Neural cell (in vitro differentiated cells): ENCODE measurements around the gene ANKRD34B.

Experiments
- CTCF ChIP-seq: fragments of 450-650 bp; IDR thresholded peaks from 2 replicates; pipeline ENCODE4 v1.5.1; 2014; ENCODE audit warnings: antibody characterized with exemption, mild to moderate bottlenecking, moderate library complexity; ENCODE audit not compliant: poor library complexity, severe bottlenecking
- EP300 ChIP-seq: fragments of 450-650 bp; conservative IDR thresholded peaks from 2 replicates; pipeline ENCODE4 v1.6.1; 2014; ENCODE audit warnings: antibody characterized with exemption, mild to moderate bottlenecking, moderate library complexity; ENCODE audit not compliant: poor library complexity, severe bottlenecking
- EZH2 ChIP-seq: fragments of 200-600, 300-800 bp; shearing (Covaris generic), sonication (generic); IDR thresholded peaks from 2 replicates; pipeline ENCODE4 v1.6.1; 2014; ENCODE audit warnings: antibody characterized with exemption, low read length, borderline replicate concordance, mild to moderate bottlenecking; ENCODE audit not compliant: insufficient read depth, poor library complexity, severe bottlenecking
- POLR2AphosphoS5 ChIP-seq: IDR thresholded peaks from 2 replicates; pipeline ENCODE4 v1.6.1; 2012
- RAD21 ChIP-seq: fragments of 450-650 bp; conservative IDR thresholded peaks from 2 replicates; pipeline ENCODE4 v1.6.1; 2014; ENCODE audit warnings: antibody characterized with exemption, mild to moderate bottlenecking, moderate library complexity
- REST ChIP-seq: IDR thresholded peaks from 2 replicates; pipeline ENCODE4 v1.6.1; 2012; ENCODE audit warnings: borderline replicate concordance
- SMC3 ChIP-seq: fragments of 450-650 bp; conservative IDR thresholded peaks from 2 replicates; pipeline ENCODE4 v1.6.1; 2014; ENCODE audit warnings: antibody characterized with exemption, mild to moderate bottlenecking, moderate library complexity; ENCODE audit not compliant: poor library complexity

DNA sequence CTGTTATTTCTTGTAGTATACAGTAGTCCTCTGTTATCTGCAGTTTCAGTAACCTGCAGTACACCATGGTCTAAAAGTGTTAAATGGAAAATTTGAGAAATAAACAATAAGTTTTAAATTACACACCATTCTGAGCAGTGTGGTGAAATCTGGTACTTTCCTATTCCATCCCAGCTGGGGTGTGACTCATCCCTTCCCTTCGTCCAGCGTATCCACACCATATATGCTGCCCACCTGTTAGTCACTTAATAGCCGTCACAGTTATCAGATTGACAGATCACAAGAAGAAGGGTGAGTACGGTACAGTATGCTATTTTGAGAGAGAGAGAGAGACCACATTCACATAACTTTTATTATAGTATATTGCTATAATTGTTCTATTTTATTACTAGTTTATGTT, 53.3 kb downstream of the ANKRD34B start:
- TF ChIP-seq CTCF = no peak
- no peak for TF ChIP-seq RAD21
- TF ChIP-seq REST = no peak
- no peak for TF ChIP-seq EZH2
- no peak for TF ChIP-seq POLR2AphosphoS5
- TF ChIP-seq EP300 = no peak
- no peak for TF ChIP-seq SMC3
